ENCODE results near the gene HOXA3.

DNA sequence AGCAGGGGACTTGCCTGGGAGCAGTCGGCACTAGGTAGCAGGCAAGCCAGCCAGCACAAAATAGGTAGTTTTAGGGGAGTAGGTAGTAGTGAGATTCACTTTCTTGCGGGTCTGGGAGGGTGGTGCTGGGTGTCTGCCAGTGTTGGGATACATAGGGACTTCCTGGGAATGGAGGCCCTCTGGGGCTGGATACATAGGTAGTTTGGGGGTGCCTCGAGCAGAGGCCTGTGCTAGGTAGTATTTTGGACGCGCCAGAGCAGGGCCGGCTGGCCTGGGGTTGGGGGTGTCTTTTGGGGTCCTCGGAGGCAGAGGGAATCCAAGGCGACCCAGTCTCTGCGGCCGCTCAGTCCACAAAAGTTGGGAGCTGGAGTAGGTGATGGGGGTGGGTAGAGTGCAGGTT lies 2.0 kb upstream of the HOXA3 start:
- TF ChIP-seq, protein P1, sequence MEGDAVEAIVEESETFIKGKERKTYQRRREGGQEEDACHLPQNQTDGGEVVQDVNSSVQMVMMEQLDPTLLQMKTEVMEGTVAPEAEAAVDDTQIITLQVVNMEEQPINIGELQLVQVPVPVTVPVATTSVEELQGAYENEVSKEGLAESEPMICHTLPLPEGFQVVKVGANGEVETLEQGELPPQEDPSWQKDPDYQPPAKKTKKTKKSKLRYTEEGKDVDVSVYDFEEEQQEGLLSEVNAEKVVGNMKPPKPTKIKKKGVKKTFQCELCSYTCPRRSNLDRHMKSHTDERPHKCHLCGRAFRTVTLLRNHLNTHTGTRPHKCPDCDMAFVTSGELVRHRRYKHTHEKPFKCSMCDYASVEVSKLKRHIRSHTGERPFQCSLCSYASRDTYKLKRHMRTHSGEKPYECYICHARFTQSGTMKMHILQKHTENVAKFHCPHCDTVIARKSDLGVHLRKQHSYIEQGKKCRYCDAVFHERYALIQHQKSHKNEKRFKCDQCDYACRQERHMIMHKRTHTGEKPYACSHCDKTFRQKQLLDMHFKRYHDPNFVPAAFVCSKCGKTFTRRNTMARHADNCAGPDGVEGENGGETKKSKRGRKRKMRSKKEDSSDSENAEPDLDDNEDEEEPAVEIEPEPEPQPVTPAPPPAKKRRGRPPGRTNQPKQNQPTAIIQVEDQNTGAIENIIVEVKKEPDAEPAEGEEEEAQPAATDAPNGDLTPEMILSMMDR (IDR thresholded peaks at IDR 0.05; ENCODE audit: low read depth, low read length, poor library complexity, severe bottlenecking), result no peak
- no peak; the same call in 1 of the 2 replicates for TF ChIP-seq EZH2phosphoT487 (IDR thresholded peaks at IDR 0.05; ENCODE audit: borderline replicate concordance, low read length)

All from DOHH2 (cell line).